Small intestine (tissue), 16 donors: Measurements from ENCODE around the gene FOXF1. TPM values are rescaled to one million over a fixed set of nuclear protein-coding genes. Genes with fewer than 3 reads are reported as not detected.
A peak's percentile ranks its signal among the peaks of the same experiment; 100 is the strongest.

Experiments
- DNase-seq, 2 donors: peaks; one replicate each; pipeline versions ENCODE4 v3.0.0 to v3.0.0-alpha.2; 2013
- FAIRE-seq: peaks from 2 replicates; lab custom pipeline; 2012; peaks lifted over from hg19 to GRCh38; lab: Jason Lieb, UNC
- H3K27ac ChIP-seq, 3 donors: one replicate each; pipeline ENCODE4 v1.5.1; 2013; ENCODE audit warnings: low read length in 2 of 3, mild to moderate bottlenecking in 2 of 3, control low read depth in 1 of 3, inconsistent platforms in 1 of 3, low read depth in 1 of 3, moderate library complexity in 1 of 3
- H3K27me3 ChIP-seq, 3 donors: one replicate each; pipeline ENCODE4 v1.6.1; 2013; ENCODE audit warnings: low read length in 3 of 3, inconsistent platforms in 1 of 3; ENCODE audit not compliant: control insufficient read depth in 3 of 3, insufficient read depth in 3 of 3
- H3K36me3 ChIP-seq, 3 donors: one replicate each; pipeline ENCODE4 v1.6.1; 2013; ENCODE audit warnings: low read length in 3 of 3, inconsistent platforms in 1 of 3, low read depth in 1 of 3, mild to moderate bottlenecking in 1 of 3, moderate library complexity in 1 of 3; ENCODE audit not compliant: control insufficient read depth in 3 of 3, insufficient read depth in 2 of 3
- H3K4me1 ChIP-seq, 3 donors: one replicate each; pipeline ENCODE4 v1.6.1; 2013; ENCODE audit warnings: low read length in 2 of 3, inconsistent platforms in 1 of 3, low read depth in 1 of 3, mild to moderate bottlenecking in 1 of 3, moderate library complexity in 1 of 3; ENCODE audit not compliant: control insufficient read depth in 3 of 3, insufficient read depth in 2 of 3
- H3K4me3 ChIP-seq, 3 donors: one replicate each; pipeline ENCODE4 v1.5.1; 2013; ENCODE audit warnings: low read length in 3 of 3, control low read depth in 1 of 3, inconsistent platforms in 1 of 3, low read depth in 1 of 3, mild to moderate bottlenecking in 1 of 3, moderate library complexity in 1 of 3
- H3K9me3 ChIP-seq, 2 donors: one replicate each; pipeline ENCODE4 v1.6.1; 2013; ENCODE audit warnings: low read depth in 1 of 2, low read length in 1 of 2; ENCODE audit not compliant: control insufficient read depth in 2 of 2, insufficient read depth in 1 of 2
- WGBS, 3 donors: extraction: QIAGEN DNeasy Blood & Tissue Kit; methylation state at CpG; one replicate each; pipeline ENCODE4 v1.1.7; 2013; 5-methylcytosine and 5-hydroxymethylcytosine counted together
- long read RNA-seq, 10 donors: transcript quantifications; one replicate each; lab custom pipeline, GENCODE V29; 2026
- polyA plus RNA-seq, 4 donors: library from polyadenylated mRNA; stranded (reverse) in 3 of 4; unstranded in 1 of 4; fragments of 200-250 nt in 3 of 4; fragments of 120-200 nt in 1 of 4; gene quantifications; one replicate each; pipeline versions ENCODE4 v1.2.1 to v1.2.3, GENCODE V29; 2013
- donor health status: healthy with polysubstance abuse.
- donor health status: control.
- donor health status: control.
- donor health status: Bipolar disorder and iron deficiency.
- donor health status: healthy.

FOXF1 gene
- polyA plus RNA-seq = 10 to 100 TPM in 1 of 4 donors, 1 to 10 TPM in 2, not detected in 1; 4.6 to 17.4 (median 7.2) TPM
- long read RNA-seq, donor 1 = 0 reads
- long read RNA-seq, donor 2, transcript FOXF1-201 (2 exons, 3,516 nt) = major isoform, 7 of 7 reads
- long read RNA-seq, donor 2, partial matches to known transcripts = 0 of 7 reads
- long read RNA-seq, donor 2, other reads (novel, unspliced or antisense) = 0 of 7 reads
- long read RNA-seq, donor 3, transcript FOXF1-201 (2 exons, 3,516 nt) = major isoform, 15 of 15 reads
- long read RNA-seq, donor 3, partial matches to known transcripts = 0 of 15 reads
- long read RNA-seq, donor 3, other reads (novel, unspliced or antisense) = 0 of 15 reads
- long read RNA-seq, donor 4, partial matches to known transcripts = 0 of 1 reads
- long read RNA-seq, donor 4, other reads (novel, unspliced or antisense) = 0 of 1 reads
- long read RNA-seq, donor 5, transcript FOXF1-201 (2 exons, 3,516 nt) = major isoform, 6 of 6 reads
- long read RNA-seq, donor 5, partial matches to known transcripts = 0 of 6 reads
- long read RNA-seq, donor 5, other reads (novel, unspliced or antisense) = 0 of 6 reads
- long read RNA-seq, donor 6, transcript FOXF1-201 (2 exons, 3,516 nt) = major isoform, 15 of 15 reads
- long read RNA-seq, donor 6, partial matches to known transcripts = 0 of 15 reads
- long read RNA-seq, donor 6, other reads (novel, unspliced or antisense) = 0 of 15 reads
- long read RNA-seq, donor 7 = 0 reads
- long read RNA-seq, donor 8 = 0 reads
- long read RNA-seq, donor 9, partial matches to known transcripts = 0 of 4 reads
- long read RNA-seq, donor 9, other reads (novel, unspliced or antisense) = 0 of 4 reads
- long read RNA-seq, donor 10, transcript FOXF1-201 (2 exons, 3,516 nt) = major isoform, 18 of 18 reads
- long read RNA-seq, donor 10, partial matches to known transcripts = 0 of 18 reads
- long read RNA-seq, donor 10, other reads (novel, unspliced or antisense) = 0 of 18 reads

DNA sequence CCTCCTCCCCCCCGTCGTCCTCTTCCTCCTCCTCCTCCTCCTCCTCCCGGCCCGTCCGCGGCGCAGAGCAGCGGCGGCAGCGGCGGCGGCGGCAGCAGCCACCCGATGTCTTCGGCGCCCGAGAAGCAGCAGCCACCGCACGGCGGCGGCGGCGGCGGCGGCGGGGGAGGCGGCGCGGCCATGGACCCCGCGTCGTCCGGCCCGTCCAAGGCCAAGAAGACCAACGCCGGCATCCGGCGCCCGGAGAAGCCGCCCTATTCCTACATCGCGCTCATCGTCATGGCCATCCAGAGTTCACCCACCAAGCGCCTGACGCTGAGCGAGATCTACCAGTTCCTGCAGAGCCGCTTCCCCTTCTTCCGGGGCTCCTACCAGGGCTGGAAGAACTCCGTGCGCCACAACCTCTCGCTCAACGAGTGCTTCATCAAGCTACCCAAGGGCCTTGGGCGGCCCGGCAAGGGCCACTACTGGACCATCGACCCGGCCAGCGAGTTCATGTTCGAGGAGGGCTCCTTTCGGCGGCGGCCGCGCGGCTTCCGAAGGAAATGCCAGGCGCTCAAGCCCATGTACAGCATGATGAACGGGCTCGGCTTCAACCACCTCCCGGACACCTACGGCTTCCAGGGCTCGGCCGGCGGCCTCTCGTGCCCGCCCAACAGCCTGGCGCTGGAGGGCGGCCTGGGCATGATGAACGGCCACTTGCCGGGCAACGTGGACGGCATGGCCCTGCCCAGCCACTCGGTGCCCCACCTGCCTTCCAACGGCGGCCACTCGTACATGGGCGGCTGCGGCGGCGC, at the start of gene FOXF1:
Gene FOXF1 (plus strand): TSS at position 63 of the 797 bp plus-strand sequence. CDS start 43 bp downstream, at position 106.
- peak within 1 kb of the TSS; percentile 39 to 94 (median 92) for H3K27ac ChIP-seq
- peak within 1 kb of the TSS; percentile 41 to 76 (median 57) for H3K4me3 ChIP-seq
- H3K9me3 ChIP-seq = no peaks in the 10 kb centered on the region
- peaks cover 0 to 4% (median 2%) of the 10 kb centered on the region in 3 donors for H3K4me1 ChIP-seq
- DNase-seq (peak in 1 of 2 donors; percentile 69), FAIRE-seq (no peak)
- WGBS, 3 donors = 2 to 6% (median 3%) methylated on average over 65 to 89 of the region's 89 CpGs
- peaks cover 30 to 80% (median 32%) of the 10 kb centered on the region in 3 donors for H3K27me3 ChIP-seq
- H3K36me3 ChIP-seq = peaks cover 0 to 47% (median 0%) of the 10 kb centered on the region in 3 donors

DNA sequence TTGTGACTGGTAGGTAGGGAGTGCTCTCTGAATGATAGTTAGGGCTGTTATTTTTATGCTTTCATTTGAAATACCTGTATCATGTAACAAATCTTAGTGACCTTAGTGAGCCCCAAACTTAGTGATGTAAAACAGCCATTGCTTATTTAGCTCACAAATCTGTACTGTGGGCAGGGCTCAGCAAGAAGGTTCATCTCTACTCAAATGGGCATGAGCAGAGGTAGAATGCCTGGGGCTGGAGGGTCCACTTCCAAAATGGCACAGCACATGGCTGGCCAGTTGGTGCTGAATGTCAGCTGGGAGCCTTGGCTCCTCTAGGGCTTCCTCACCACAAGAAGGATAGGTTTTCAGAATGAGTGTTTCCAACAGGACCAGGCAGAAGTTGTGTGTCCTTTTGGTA, 49.3 kb upstream of the FOXF1 start:
- H3K36me3 ChIP-seq = no peaks in the 10 kb centered on the region
- H3K9me3 ChIP-seq = peaks cover 0 to 18% of the 10 kb centered on the region in 2 donors
- H3K27ac ChIP-seq = peak overlapping the region in 1 of 3 donors; percentile 29
- H3K27me3 ChIP-seq = no peaks in the 10 kb centered on the region
- DNase-seq = no peak
- H3K4me3 ChIP-seq = no peak overlapping the region
- FAIRE-seq = no peak
- peaks cover 0 to 5% (median 0%) of the 10 kb centered on the region in 3 donors for H3K4me1 ChIP-seq

DNA sequence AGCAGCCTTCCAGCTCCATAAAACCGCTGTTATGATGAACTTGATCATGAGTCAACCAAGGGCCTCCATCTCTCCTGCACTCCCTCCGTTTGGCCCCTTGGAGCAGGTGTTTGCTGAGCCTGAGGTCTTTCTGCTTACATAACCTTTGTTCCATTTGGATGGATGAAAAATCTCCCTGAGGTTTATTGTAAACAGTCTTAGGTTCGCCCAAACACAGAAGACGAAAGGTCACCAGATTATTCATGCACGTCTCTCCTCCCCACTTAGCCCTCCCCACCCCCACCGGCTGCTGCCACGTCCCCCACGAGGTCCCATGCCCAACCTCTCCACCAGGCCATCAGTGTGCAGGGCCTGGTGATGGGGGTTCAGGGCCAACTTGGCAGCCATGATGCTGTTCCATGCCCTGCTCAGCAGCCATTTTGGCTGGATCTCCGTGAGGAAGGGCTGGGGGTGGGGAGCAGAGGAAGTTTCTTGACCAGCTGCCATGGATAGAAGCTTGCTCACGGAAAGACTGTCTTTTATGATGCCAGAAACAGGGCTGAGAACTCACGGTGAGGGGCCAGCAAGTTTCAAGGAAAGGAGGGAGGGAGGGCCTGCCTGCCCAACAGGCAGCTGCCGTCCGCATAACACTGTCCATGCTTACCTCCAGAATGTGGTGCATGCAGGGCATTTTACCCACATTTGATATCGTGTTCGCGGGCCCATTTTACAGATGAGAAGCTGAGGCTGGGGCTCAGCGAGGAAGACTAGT, 47.8 kb upstream of the FOXF1 start:
- no peaks in the 10 kb centered on the region for H3K36me3 ChIP-seq
- no peaks in the 10 kb centered on the region for H3K27me3 ChIP-seq
- DNase-seq = peak in 1 of 2 donors; percentile 64
- peaks cover 0 to 5% (median 0%) of the 10 kb centered on the region in 3 donors for H3K4me1 ChIP-seq
- no peak for FAIRE-seq
- H3K27ac ChIP-seq = peak overlapping the region in 2 of 3 donors; percentile 30 to 56
- 42 to 53% (median 46%) methylated on average over 17 of the region's 17 CpGs for WGBS, 3 donors
- peaks cover 0 to 18% of the 10 kb centered on the region in 2 donors for H3K9me3 ChIP-seq
- no peak overlapping the region for H3K4me3 ChIP-seq

DNA sequence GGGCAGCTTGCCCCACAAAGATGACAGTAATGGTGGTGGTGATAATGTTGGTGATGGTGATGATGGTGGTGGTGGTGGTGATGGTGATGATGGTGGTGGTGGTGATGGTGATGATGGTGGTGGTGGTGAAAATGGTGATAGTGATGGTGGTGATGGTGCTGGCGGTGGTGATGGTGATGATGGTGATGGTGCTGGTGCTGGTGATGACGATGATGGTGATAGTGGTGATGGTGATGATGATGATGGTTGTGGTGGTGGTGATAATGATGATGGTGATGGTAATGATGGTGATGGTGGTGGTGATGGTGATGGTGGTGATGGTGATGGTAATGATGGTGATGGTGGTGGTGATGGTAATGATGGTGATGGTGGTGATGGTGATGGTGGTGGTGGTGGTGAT, 46.3 kb upstream of the FOXF1 start:
- Histone ChIP-seq H3K4me1 (peaks cover 0 to 5% (median 0%) of the 10 kb centered on the region in 3 donors), H3K27me3 (no peaks in the 10 kb centered on the region), H3K4me3 (no peak overlapping the region), H3K9me3 (peaks cover 0 to 18% of the 10 kb centered on the region in 2 donors), H3K36me3 (no peaks in the 10 kb centered on the region), H3K27ac (no peak overlapping the region)
- WGBS, 3 donors = 96 to 100% (median 97%) methylated on average over 2 of the region's 2 CpGs
- DNase-seq = no peak
- FAIRE-seq = no peak

DNA sequence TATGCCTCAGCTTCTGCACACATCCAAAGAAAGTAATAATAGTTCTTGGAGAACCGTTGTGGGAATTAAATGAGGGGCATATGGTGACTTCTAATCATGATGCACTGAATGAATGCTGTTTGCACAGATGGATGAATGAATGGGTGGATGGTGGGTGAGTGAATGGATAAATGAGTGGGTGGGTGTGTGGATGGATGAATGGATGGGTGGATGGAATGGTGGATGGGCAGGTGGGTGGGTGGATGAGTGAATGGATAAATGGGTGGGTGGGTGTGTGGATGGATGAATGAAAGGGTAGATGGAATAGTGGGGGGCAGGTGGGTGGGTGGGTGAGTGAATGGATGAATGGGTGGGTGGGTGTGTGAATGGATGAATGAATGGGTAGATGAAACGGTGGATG, 44.9 kb upstream of the FOXF1 start:
- no peak for FAIRE-seq
- H3K4me1 ChIP-seq = peaks cover 0 to 5% (median 0%) of the 10 kb centered on the region in 3 donors
- 81 to 83% (median 82%) methylated on average over 2 of the region's 2 CpGs for WGBS, 3 donors
- no peaks in the 10 kb centered on the region for H3K27me3 ChIP-seq
- no peak overlapping the region for H3K27ac ChIP-seq
- peaks cover 0 to 13% of the 10 kb centered on the region in 2 donors for H3K9me3 ChIP-seq
- DNase-seq = no peak
- no peaks in the 10 kb centered on the region for H3K36me3 ChIP-seq
- no peak overlapping the region for H3K4me3 ChIP-seq

DNA sequence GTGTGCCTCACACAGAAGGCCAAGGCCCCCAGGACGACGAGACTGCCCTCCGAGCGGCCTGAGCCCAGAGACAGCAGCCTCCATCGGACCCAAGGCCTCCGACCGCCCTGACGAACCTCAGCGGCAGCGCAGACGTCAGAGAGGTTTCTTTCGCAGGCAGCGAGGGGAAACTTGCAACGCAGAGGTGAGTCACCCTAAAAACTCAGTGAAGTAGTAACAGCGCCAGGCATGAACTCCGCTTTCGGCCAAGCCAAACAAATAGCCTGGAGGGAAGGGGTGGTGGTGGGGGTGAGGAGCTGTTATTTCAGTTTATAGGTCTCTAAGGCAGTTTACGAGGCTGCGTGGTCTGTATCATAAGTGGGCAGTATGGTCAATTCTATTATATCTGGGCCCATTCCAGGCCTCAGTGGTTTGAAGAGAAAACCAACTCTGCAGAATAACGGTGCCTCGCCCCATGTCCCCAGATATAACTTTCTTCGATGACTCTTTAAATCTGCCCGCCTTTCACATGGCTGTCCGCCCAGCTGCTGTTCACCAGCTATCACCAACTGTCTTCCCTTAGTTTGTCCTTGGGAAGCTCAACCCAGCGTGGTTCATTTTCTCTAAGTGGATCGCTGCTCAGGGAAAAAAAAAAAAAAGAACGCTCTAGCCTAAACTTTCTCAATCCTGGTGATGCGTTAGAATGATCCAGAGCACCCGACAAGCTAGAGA, 43.5 kb upstream of the FOXF1 start:
- peak overlapping the region in 1 of 3 donors; percentile 67 for H3K27ac ChIP-seq
- 83 to 89% (median 87%) methylated on average over 29 of the region's 29 CpGs for WGBS, 3 donors
- no peak overlapping the region for H3K4me3 ChIP-seq
- FAIRE-seq = no peak
- H3K27me3 ChIP-seq = no peaks in the 10 kb centered on the region
- peaks cover 0 to 5% (median 0%) of the 10 kb centered on the region in 3 donors for H3K4me1 ChIP-seq
- no peaks in the 10 kb centered on the region for H3K36me3 ChIP-seq
- DNase-seq = no peak
- peaks cover 0 to 5% of the 10 kb centered on the region in 2 donors for H3K9me3 ChIP-seq

DNA sequence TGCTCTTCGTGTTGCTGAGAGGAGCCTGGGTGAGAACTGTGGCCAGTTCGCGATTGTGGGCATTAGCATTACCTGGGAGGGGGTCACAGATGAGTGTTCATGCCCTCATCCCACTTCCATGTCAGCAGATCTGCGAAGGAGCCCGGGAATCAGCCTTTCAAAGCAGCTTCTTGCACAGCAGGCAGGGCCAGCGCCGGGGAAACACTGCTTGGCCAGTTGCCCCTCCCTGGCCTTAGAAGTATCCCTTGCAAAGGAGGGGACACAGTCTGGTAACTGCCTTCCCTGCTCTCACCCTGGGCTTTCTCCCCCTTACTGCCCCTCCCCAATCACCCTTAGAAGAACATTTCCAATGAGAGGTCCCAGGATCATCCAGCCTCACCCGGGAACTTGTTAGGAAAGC, 42.8 kb upstream of the FOXF1 start:
- peaks cover 0 to 11% of the 10 kb centered on the region in 2 donors for H3K9me3 ChIP-seq
- no peak for FAIRE-seq
- peak overlapping the region in 1 of 3 donors; percentile 67 for H3K27ac ChIP-seq

More for the DNA sequence above, 42.8 kb upstream of the FOXF1 start:
- no peaks in the 10 kb centered on the region for H3K4me1 ChIP-seq
- DNase-seq = no peak
- no peaks in the 10 kb centered on the region for H3K36me3 ChIP-seq
- WGBS, 3 donors = 65 to 83% (median 75%) methylated on average over 8 of the region's 8 CpGs
- H3K27me3 ChIP-seq = no peaks in the 10 kb centered on the region
- H3K4me3 ChIP-seq = no peak overlapping the region
